ENCODE measurements around the gene NFIX.

DNA sequence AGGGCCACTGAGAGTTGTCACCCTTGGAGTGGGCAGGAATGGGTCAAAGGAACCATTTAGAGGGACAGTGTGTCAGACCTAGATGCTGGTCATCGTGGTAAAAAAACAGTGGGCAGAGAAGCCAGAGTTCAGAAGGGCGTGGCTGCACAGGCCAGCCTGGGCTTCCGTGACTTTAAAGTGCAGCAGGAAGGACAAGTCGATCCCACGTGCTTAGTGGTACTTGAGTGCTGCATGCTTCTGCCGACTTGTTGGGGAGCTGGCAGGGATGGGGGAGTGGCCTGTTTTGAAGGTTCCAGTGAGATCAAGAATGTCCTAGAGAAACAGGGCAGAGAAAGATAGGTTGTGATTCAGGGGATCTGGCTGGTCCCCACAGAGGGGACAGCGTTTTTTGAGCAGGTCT, 90.4 kb downstream of the NFIX start:
- no peak for TF ChIP-seq CTCF (IDR thresholded peaks at IDR 0.05)
- no peak for TF ChIP-seq POLR2A (IDR thresholded peaks at IDR 0.05)
